Measurements from ENCODE around the gene ACBD3.

The ACBD3 gene

DNA sequence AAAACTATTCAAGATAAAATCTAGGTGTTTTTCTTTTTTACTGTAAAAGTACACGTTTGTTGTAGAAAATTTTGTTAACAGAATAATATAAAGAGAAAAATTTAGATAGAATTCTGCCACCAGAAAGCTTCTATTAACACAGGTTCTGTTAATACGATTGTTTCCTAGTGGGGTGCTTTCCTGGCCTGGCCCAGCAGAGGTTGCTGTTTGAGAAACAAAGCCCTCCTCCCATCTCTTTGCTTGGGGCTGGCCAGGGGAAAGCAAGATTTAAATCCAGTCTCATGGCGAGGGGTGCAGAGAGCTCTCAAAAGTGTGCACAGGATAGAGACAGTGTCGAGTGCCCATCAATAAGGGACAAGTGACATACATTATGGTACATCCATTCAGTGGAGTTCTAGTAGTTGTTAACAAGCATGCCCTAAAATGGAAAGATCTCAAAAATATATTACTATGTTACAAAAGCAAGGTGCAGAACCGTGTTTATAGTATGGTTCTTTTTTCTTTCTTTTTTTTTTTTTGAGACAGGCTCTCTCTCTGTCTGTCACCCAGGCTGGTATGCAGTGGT lies 14.6 kb upstream of the ACBD3 start:
- no peak for DNase-seq

- DNase-seq = no peak
Observed at GRCh38 chr1:226199971-226200370, 13.4 kb upstream of the ACBD3 start.

- no peak for DNase-seq
Observed at GRCh38 chr1:226195144-226195543, 8.6 kb upstream of the ACBD3 start.

GRCh38 chr1:226187380-226187779 lies 839 bp upstream of the ACBD3 start:
- no peak for DNase-seq

DNA sequence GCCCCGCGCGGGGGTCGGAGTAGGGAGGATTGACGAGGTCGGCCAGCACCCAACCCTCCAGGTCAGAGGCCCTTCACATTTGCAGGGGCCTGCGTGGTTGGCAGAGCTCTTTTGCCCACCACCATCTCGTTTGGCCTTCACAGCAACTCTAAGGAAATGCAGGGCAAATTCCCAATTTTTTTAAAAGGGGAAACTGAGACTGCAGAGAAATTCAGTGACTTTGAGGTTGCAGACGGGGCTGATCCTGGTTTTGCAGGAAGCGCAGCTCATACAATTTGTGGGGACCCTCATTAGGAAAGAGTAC lies 430 bp upstream of the ACBD3 start:
- no peak for DNase-seq

DNA sequence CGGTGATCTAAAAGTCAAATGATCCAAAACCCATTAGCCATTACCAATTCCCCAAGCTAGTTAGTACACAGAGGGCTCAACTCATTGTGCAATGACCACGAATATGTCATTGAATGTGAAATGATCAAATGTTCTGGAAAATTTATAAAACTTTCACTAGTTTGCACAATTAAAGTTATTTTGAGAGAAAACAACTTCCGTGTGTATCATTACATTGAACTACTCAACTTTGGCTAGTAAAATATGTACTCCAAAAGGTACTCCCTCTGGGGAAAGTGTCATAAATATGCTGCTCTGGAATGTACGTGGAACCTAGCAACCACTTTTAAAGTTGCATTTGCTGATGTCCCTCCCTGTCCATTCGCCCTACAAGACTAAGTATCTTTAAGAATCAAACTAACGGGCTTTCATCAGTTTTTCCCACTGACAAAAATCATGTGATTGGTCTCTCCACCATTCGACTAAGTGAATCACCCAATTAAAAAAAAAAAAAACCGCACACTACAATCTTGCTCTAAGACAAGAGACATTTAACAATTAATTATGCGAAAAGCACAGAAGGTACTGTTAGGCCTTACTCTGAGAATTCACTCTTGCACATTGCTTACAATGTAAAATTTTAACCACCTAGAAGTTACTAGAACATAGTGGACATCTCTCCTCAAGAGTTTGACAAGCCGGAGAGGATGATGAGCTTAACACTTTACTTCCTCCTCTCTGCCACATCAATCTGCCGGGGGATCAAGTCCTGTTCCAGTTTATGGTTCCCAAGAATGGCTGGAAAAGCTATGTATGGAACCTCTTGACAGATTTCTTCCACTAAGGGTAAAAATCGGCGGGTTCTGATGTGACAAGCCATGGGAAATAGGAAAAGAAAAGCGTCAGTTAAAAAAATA lies 1.2 kb downstream of the ACBD3 start:
- no peak for DNase-seq

DNA sequence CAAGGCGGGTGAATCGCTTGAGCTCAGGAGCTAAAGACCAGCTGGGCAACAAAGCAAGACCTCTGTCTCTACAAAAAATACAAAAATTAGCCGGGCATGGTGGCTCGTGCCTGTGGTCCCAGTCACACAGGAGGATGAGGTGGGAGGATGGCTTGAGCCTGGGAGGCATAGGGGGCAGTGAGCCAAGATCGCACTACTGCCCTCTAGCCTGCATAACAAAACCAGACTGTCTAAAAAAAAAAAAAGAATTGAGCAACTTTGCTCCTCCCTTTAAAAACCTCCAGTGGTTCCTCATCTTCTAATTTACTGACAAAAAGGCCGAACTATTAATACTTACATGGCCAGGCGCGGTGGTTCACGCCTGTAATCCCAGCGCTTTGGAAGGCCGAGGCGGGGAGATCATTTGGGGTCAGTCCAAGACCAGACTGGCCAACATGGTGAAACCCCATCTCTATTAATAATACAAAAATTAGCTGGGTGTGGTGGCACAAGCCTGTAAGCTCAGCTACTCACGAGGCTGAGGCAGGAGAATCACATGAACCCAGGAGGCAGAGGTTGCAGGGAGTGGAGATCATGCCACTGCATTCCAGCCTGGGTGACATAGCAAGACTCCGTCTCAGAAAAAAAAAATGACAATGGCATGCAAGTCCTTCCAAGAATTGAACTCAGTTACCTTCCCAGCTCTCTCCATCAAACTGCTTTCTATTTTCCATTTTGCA lies 4.4 kb downstream of the ACBD3 start:
- DNase-seq = no peak

DNA sequence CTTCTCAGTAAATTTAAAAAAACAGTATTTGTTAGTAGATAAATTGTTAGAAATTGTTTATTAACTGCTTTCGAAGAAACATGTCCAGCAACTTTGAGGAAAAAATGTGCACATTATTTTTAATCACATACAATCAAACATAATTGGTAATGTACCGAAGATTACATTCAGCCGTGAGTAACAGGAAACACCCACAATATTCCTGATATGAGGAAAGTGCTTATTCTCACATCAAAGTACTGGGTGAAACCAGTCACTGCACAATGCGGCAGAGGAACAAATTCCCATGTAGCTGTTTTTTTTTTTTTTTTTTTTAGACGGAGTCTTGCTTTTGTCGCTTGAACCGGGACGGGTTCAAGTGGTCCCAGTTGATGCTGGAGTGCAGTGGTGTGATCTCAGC lies 9.7 kb downstream of the ACBD3 start:
- DNase-seq = no peak

GRCh38 chr1:226172589-226172988 lies 14.0 kb downstream of the ACBD3 start:
- DNase-seq = no peak

DNA sequence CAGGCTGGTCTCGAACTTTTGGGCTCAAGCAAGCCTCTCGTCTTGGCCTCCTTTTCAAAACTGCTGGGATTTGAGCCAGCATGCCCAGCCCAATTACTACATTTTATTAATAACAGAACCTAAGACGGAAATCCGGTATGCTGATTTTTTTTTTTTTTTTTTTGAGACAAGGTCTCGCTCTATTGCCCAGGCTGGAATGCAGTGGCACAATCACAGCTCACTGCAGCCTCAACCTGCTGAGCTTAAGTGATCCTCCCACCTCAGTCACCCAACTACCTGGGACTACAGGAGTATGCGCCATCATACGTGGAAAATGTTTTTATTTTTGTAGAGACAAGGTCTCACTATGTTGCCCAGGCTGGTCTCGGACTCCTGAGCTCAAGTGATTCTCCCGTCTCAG lies 20.2 kb downstream of the ACBD3 start:
- DNase-seq = no peak

DNA sequence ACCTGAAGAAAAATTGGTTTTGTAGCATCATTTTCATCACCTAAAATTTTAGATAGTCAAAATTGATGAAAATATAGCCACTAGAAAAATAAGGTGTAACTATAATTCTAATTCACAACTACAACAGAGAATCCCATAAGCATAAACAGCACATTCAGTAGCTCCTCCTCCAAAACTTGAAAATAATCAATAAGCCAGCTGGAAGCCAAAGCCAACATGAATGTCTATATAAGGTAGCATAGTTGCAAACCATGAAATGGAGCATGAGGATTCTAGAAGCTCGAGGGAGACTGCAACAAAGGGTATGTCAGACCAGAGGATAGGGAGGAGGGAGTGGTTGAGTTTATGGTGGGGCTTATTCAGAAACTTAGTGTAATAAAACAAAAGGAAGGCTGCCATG lies 22.4 kb downstream of the ACBD3 start:
- DNase-seq = no peak

DNA sequence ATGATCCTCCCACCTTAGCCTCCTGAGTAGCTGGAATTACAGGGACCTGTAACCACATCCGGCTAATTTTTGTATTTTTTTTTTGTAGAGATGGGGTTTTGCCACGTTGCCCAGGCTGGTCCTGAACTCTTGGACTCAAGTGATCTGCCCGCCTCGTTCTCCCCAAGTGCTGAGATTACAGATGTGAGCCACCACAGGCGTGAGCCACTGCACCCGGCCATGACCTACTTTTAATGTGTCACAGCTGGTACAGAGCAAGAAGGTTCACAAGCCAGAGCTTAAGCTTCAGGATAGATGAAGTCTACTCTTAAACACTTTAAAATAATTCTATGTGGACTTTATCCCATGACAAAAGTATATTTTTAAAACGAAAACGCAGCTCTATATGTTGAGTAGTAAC lies 23.6 kb downstream of the ACBD3 start:
- no peak for DNase-seq

- no peak for DNase-seq
Observed at GRCh38 chr1:226158983-226159382, 27.6 kb downstream of the ACBD3 start.

DNA sequence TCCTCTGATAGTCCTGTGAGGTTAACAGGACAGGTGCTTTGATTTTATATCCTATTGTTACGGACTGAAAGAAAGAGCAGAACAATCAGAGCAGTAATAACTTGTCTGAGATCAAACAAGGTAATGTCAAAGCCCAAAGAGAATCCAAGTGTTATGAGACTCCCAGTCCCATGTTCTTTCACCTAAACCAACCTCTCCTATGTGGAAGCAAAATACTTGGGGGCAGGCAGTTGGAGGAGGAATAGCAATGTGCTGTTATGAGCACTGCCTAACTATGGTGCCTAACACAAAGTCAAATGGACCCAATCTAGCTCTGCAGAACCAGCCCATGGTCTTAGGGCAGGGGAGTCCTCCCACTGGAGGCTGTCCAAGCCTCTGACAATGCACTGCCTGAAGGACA lies 28.1 kb downstream of the ACBD3 start:
- DNase-seq = no peak

DNA sequence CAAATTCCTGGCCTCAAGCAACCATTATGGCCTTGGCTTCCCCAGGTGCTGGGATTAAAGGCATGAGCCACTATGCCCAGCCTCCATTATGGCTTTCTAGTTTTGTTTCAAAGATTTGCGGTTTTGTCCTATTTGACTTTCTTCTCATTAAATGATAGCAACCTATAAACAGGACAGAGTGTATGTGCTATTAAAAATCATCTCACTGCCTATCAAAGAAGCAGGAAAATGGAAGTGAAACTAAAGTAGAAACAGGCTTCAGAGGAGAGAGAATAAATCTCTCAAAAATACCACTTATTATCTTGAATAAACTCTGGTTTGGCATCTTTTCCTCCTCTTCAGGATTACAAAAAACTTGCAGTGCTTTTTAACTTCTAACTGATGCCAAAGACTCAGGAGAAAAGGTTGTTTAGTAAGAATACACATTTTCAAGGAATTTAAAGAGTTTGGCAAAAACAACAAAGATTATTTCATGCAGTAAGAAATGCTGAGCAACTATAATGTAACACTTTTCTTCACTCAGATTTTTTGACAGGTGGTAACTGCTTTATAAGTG lies 28.7 kb downstream of the ACBD3 start:
- DNase-seq = no peak

- no peak for DNase-seq
Observed at GRCh38 chr1:226154593-226154992, 31.9 kb downstream of the ACBD3 start.

DNA sequence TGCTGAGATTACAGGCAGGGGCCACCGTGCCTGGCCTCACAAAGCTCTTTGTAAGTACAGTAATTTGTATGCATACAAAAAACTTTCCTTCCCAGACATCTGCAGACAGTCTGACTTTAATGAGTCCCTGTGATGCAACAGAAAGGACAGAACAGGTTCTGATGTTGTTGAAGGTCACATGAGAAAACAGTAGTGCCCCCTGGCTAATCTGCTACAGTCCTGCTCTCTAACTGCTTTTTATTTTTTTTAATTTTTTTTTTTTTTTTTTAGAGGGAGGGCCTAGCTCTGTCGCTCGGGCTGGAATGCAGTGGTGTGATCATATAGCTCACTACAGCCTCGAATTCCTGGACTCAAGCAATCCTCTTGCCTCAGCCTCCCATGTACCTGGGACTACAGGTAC lies 36.7 kb downstream of the ACBD3 start:
- no peak for DNase-seq

DNA sequence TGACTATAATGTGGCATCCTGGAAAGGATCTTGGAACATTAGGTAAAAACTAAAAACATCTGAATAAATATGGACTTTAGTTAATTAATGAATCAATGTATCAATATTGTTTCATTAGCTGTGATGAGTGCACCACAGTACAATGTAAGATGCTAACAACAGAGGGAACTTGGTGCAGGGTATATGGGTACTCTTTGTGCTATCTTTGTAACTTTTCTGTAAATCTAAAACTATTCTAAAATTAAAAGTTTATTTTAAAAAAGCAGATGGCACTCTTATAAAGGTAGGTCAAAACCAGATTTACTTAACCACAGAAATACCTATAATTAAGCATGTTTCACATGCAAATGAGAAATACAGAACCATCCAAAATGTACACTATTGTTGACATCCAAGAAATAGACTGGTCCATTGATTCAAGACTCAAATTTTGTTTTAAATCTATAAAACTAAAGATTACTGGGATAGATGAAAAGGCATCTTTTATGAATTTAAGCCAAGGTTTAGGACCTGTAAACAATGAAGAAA lies 38.4 kb downstream of the ACBD3 start:
- no peak for DNase-seq

- no peak for DNase-seq
Observed at GRCh38 chr1:226144045-226144444, 42.5 kb downstream of the ACBD3 start.

- no peak for DNase-seq
Observed at GRCh38 chr1:226135709-226136108, 50.8 kb downstream of the ACBD3 start.

- no peak for DNase-seq
Observed at GRCh38 chr1:226135059-226135651, 51.4 kb downstream of the ACBD3 start.

- no peak for DNase-seq
Observed at GRCh38 chr1:226134170-226135058, 52.1 kb downstream of the ACBD3 start.
